ENCODE measurements around the gene HNRNPD.
"Not testable (repeated sequence)": the region's sequence is repeated elsewhere in the genome, so short reads cannot be mapped to it uniquely, and the experiment has no call there.

Gene HNRNPD

GRCh38 chr4:82372517-82373485 is 990 bp downstream of the HNRNPD start:
- ATAC-seq, result peak; percentile 12 to 15

- no peak for ATAC-seq
Observed at GRCh38 chr4:82371497-82371896, 2.3 kb downstream of the HNRNPD start.

GRCh38 chr4:82367438-82368097 is 6.2 kb downstream of the HNRNPD start:
- ATAC-seq, result peak in 1 of 2 donors; percentile 25

- not testable (repeated sequence) for ATAC-seq
Observed at GRCh38 chr4:82366431-82366830, 7.4 kb downstream of the HNRNPD start.

- ATAC-seq, result no peak
Observed at GRCh38 chr4:82363896-82364487, 9.8 kb downstream of the HNRNPD start.

- peak in 1 of 2 donors; percentile 54 for ATAC-seq
Observed at GRCh38 chr4:82362565-82362964, 11.2 kb downstream of the HNRNPD start.

- peak; percentile 39 to 48 for ATAC-seq
Observed at GRCh38 chr4:82360298-82361177, 13.3 kb downstream of the HNRNPD start.

DNA sequence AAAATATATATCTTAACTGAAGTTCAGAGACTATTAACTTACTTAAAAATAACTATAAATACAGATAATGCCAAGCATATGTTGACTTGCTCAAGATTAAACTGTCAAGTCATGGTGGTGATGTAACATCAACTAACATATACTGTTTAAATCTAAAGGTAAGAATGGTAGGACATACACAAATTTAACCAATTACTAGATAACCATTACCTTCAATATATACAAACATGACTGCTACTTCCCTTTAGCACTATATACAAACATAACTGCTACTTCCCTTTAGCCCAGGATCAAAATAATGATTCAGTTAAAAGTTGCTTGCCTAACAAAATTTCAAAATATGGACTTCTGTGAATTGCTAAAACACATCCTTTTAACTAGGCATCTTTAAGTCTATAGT is 14.9 kb downstream of the HNRNPD start:
- no peak for ATAC-seq

- ATAC-seq, result no peak
Observed at GRCh38 chr4:82357640-82358039, 16.2 kb downstream of the HNRNPD start.

DNA sequence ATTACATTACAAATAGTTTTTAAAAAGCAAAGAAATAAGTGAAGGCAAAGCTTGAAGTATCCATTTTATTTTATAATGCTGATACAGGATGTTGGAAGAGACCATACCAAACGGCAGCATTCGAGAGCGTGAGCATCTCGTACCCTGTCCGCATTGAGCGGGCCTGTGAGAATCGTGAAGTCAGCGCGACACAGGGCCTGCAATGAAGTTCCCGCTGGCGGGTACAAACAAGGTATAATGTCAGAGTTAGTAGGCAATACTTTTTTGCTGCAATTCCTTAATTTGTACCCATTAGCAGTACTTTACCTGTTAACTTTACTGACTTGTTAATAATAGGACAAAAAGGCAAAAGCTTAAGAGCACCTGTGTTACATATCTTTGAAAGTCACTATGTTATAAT is 19.0 kb downstream of the HNRNPD start:
- no peak for ATAC-seq

DNA sequence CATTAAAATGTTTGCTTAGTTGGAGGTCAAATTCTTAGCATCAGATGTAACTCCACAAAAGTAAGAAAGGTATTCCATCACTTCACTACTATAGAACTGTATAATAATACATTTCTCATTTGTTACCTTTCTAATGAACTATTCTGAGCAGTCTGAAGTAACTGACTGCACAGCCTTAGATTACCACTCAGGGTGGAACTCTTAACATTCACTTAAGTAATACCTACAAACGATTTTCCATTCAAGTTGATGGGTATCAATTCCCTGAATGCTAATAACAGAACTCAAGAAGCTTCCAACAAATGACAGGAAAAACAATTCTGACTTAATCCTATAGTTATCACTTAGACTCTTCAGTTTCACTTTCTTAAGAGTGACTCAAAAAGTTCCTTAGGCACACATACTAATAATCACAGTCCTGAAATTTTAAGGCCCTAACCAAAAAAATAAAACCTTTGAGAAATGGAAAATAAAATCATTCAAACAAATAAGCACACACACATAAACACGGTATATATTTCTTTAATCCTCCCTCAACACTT is 20.9 kb downstream of the HNRNPD start:
- ATAC-seq, result peak; percentile 72 to 80

DNA sequence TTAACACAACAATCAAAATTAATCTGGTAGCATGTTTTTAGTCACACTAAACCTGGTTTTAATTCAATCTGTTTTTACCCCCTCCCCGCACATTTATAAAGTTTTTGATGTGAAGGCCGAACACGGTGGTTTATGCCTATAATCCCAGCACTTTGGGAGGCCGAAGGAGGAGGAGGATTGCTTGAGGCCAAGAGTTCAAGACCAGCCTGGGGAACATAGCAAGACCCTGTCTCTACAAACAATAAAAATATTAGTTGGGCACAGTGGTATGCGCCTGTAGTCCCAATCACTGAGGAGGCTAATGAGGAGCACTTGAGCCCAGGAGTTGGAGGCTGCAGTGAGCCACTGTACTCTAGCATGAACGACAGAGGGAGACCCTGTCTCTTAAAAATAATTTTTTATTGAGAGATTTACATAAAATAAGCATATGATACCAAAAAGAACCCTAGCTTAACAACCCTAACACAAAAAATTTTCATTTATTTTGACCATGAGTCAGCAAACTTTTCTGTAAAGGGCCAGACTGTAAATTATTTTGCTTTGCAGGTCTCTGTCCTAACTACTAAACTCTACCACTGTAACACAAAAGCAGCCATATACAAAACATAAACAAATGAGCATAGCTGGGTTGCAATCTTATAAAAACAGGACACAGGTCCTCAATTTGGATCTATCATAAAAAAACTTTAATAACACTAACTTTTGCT is 21.5 kb downstream of the HNRNPD start:
- ATAC-seq, result no peak

DNA sequence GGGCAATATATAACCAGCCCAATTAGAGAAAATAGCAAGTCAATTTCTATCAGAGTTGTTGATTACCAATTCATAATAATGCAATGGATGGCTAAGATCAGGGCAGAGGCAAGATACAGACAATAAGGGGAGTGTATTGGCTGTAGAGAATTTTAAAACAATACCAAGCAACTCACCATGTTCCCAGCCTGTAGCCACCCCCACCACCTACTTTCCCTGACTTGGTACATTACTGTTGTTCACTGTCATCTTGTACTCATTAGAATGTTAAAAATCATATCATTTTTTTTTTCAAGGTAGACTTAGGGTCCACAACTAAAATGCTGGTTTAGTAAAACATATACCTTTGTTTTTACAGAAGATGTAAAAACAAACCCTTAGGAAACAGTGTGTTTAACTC is 27.7 kb downstream of the HNRNPD start:
- no peak for ATAC-seq

- no peak for ATAC-seq
Observed at GRCh38 chr4:82335043-82335442, 38.7 kb downstream of the HNRNPD start.

- ATAC-seq, result not testable (repeated sequence)
Observed at GRCh38 chr4:82333641-82334040, 40.1 kb downstream of the HNRNPD start.

DNA sequence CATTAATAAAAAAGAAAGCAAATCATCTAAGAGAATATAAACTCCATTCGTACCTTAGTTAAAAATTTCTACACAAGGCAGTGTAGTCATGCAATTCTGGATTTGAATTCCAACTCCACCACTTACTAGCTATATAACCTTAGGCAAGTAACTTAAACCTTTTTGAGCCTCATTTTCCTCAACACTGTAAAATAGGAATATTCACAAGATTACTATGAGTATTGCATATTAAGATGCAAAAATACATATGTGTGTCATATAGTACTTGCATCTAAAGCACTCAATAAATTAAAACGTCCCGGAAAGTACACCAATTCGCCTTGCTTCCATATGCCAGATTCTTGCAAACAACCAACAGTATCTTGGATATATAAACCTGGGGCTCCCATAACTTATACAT is 42.0 kb downstream of the HNRNPD start:
- ATAC-seq, result no peak

DNA sequence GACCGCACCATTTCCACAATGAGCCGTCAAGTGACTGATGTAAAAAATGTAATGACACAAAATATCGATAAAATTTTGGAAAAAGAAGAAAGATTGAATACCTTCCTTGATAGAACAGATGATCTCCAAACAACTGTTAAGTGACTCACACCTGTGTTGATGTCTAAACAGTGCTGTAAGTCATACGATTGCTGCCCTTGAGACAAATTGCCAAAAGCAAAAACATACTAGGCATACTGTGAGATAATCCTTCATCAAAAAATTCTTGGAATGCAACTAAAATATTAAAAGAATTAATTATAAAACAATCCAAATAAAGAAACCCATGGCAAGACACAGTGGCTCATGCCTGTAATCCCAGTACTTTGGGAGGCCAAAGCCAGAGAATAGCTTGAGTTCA is 53.4 kb downstream of the HNRNPD start:
- ATAC-seq, result no peak

GRCh38 chr4:82303063-82303462 is 70.7 kb downstream of the HNRNPD start:
- not testable (repeated sequence) for ATAC-seq

Data from activated CD4-positive, CD25-positive, alpha-beta regulatory T cell treated with anti-CD3 and anti-CD28 coated beads, Interleukin-2, amount 50 U/mL, for 24 hours (primary cell).